GM10847 (cell line): Measurements from ENCODE around the gene MACROD2.

Source experiments
- POLR2A ChIP-seq: IDR thresholded peaks from 2 replicates; pipeline ENCODE4 v1.6.1; 2011; ENCODE audit not compliant: insufficient read length; ENCODE audit errors: extremely low read depth

The MACROD2 gene

GRCh38 chr20:16098890-16099639 is 2103.7 kb downstream of the MACROD2 start:
- no peak for TF ChIP-seq POLR2A

GRCh38 chr20:16100111-16100510 is 2104.8 kb downstream of the MACROD2 start:
- TF ChIP-seq POLR2A, result no peak

GRCh38 chr20:16100767-16101166 is 2105.5 kb downstream of the MACROD2 start:
- TF ChIP-seq POLR2A, result no peak
